MV-4-11 (cell line): ENCODE results near the gene PSMA7.
A peak's percentile ranks its signal among the peaks of the same experiment; 100 is the strongest.
"Not testable (repeated sequence)": the region's sequence is repeated elsewhere in the genome, so short reads cannot be mapped to it uniquely, and the experiment has no call there.

Experiments used
- DNase-seq: peaks from one replicate; lab custom pipeline; 2025; lab: John Stamatoyannopoulos, UW

PSMA7 gene

DNA sequence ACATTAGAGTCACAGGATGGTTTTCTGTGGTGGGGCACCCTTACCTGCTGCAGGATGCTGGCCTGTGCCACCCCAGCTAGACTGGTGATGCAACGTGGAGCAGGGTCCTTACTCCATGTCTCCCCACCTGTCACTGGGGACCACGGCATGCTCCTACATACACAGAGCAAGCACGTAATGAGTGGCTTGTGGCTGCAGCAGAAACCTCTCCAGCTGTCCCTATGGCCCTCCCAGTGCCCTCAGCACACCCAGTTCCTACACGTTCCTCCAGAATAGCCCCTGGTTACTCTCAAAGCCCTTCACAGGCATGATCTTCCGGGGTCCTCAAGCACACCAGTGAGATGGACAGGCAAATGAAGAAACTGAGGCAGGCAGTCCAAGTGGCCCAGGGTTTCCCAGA, 24.1 kb downstream of the PSMA7 start:
- no peak for DNase-seq

DNA sequence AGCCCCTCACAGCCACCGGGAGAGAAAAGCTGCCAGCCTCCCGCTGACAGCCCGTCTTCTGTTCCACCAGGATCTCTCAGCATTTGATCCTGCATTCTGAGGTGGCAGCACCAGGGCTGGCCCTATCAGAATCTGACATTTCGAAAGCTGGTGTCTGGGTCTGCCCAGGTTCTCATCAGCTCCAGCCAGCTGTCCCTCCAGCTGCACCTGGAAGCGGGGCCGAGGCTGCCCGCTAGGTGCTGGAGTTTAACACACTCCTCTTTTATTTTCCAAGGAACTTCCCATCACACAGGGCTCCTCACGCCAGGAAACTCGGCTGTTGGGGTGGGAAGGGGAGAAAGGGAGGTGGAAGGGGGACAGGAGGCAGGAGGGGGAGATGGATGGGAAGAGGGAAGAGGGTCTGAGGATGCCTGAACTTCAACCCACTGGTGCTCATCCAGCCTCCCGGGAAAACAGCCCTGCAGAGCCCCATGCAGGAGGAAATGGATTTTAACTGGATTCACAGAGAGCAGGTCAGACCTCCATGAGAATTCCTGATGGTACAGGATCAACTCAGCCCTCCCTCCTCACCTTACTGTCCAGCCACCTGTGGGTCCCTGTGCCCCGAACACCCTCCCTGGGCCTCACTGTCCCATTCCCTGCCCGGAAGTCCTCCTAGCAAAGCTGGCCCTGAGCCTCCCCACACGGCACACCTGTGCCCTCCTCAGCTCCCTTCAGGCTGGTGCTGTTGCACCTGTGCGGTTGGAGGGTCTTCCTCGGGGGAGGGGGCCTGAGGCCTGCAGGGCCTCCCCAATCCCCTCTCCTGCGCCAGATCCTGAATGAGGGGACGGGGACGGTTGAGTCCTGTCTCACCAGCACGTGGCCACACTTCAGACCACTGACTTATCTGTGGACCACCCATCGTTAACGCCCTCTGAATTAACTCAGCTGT, 24.8 kb downstream of the PSMA7 start:
- no peak for DNase-seq

DNA sequence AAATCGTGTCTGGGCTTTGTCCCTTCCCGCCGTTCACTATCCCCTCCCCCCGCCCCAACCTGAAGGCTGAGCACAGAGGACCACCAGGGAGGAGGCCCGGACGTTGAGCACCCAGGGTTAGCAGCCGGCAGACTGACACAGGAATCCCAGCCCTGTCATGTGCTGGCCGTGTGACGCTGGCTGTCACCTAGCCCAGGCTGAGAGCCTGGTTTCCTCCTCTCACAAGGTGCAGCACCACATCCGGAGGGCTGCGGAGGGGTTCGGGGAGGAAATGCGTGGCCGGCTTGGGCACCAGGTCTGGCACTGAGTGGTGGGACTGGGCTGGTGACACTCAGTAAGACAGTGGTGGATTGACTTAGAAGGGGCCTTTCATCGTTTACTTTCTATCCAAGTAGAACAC, 25.5 kb downstream of the PSMA7 start:
- DNase-seq: no peak

DNA sequence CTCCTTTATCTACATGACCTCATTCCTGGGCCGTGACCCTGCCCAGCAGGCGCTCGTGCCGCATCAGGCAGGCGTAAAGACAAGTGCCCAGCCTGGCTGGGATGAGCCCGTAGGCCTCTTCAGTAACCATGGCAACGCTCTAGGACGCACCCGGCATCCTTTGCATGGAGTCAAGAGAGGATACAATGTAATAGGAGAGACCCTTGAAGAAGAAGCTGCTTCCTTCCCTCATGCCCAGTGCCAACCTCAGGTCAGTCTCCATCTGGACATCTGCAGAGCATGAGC, 25.9 kb downstream of the PSMA7 start:
- DNase-seq: no peak

DNA sequence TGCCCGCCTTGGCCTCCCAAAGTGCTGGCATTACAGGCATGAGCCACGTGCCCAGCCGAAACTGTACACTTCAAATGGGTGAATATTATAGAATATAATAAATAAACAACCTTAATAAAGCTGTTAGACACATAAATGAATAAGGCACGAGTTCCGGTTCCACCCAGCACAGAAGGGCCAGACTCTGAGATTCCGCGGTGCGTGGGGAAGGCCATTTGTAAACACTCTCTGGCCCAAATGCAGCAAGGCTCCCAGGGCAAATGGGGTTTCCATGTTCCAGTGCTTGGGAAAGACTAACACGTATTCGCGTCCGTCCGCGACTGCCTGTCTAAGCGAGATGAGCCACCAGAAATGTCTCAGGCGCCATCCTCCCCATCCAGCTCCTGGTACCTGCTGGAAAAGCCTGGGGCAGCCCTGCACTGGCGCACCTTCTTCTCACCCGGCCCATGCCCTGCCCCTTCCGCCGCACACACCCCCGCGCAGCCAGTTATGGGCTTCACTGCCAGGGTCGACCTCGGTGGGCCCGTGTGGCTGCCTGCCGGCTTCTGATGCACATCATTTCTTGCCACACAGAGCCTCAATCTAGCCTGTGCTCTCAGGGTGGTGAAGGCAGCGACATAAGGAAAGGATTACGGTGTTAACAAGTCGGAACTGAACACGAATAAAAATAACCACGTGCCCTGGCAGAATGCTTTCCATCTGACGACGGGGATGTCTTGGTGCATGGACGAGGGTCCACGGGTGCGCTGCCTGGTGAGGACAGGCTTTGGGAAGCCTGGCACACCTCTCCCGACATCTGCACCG, 26.4 kb downstream of the PSMA7 start:
- no peak for DNase-seq

DNA sequence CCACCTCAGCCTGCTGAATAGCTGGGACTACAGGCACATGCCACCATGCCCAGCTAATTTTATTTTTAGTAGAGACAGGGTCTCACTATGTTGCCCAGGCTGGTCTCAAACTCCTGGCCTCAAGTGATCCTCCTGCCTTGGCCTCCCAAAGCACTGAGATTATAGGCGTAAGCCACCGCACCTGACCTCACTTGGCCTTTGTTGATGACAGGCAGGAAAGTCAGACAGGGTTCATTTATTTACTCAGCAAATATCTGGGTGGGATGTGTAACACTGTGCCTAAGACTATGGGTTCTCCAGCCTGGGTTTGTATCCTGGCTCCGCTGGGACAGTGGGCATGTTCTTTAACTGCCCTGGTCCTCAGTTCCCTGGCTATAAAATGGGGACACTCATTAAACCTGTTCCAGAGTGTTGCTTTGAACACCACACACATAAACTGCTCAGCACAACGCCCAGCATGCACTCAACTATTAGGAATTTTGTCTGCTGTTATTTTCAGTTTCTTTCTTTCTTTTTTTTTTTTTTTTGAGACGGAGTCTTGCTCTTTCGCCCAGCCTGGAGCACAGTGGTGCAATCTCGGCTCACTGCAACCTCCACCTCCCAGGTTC, 27.3 kb downstream of the PSMA7 start:
- DNase-seq: not testable (repeated sequence)

DNA sequence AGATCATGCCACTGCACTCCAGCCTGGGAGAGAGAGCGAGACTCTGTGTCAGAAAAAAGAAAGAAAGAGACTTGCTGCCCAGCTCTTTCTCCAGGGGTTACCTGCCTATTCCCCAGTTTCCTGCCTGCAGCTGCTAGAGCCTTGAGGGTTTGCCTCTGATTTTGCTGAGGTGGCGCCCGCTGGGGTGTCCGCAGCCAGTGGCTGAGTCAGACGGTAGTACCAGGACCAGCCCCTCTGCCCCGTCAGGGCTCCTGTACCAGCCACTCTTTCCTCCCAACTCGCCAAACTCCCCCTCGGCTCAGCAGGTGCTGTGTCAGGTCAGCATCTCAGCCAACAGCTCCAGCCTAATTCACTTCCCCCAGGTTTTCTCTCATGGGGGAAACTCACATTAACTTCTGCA, 28.3 kb downstream of the PSMA7 start:
- no peak for DNase-seq

DNA sequence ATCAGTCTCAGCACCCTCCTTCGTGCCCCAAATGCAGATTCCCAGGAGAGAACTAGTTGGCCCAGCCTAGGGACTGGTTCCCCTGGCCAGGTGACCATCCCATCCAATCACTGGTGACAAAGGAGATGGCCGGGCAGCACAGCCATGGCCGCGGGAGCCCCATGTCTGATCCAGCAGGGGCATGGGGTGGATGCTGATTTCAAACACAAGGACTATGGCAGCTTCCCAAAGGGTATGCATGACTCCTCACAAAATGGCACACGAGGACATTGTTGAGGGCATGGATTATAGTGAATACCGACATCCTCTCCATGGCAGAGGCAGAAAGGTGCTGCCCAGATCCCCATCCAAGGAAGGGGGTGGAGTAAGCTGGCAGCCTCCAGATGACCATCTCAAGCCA, 30.8 kb downstream of the PSMA7 start:
- no peak for DNase-seq

DNA sequence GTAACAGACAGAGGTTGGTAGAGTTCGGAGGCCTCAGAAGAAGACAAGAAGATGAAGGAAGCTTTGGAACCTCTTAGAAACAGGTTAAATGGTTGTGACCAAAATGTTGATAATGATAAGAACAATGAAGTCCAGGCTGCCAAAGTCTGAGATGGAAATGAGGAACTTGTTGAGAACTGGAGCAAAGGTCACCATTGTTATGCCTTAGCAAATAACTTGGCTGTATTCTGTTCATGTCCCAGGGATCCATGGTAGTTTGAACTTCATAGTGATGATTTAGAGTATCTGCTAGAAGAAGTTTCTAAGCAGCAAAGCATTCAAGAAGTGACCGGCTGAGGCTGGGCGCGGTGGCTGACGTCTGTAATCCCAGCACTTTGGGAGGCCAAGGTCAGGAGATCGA, 32.0 kb downstream of the PSMA7 start:
- peak; percentile 41 for DNase-seq

DNA sequence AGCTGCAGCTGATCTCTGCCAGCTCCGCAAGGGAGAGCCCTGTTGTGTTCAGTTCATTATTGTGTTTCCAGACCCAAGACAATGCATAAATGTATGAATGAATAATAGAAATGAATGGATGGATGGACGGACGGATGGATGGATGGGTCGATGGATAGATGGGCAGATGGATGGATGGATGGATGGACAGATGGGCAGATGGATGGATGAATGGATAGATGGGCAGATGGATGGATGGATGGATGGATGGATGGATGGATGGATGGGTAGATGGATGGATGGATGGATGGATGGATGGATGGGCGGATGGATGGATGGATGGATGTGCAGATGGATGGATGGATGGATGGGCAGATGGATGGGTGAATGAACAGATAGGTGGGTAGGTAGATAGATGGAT, 37.6 kb downstream of the PSMA7 start:
- DNase-seq: no peak

DNA sequence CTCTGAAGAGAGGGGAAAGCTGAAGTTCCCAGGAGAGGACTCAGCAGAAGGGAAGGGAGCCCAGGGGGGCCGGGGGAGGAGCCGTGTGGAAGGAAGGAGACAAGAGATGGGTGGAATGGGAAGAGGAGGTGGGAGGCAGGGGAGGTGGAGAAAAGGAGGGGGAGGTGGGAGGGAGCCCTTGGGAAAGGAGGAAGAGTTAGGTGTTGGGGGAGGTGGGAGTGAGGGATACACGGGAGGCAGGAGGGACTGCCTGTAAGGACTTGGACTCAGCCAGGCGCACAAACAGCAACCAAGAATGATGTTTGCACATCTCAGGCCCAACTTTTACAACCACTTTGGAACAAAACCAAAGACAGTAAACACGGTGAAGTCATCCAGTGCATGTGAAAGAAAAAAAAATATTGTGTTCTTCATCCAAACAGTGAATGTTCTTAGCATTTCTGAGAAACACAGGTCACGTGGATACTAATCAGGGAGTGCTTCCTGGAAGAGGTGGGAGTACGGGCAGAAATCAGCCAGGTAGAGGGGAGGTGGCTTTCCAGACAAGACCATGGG, 38.3 kb downstream of the PSMA7 start:
- no peak for DNase-seq

DNA sequence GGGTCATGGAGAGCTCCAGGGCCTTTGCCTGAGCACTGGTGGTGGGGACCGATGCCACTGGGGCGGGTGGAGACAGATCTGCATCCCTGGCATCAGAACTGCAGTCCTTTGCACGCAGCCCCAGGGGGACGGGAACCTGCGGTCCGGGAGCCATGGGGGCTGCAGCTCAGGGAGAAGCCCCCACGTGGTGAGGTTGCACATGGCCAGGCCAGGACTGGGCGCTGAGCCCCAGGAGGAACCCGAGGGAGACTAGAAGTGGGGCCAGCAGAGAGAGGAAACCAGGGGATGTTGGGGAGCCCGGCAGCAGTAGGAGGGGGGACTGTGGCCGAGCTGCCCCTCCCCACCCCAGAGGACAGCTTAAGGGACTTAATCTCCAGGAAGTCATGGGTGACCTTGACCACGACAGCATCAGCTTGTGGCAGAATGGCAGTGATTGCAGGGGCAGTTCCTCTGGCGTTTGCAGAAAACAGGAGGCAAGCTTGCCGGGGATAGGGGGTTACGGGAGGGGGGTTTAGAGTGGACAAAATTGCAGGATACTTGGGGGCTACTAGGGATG, 38.9 kb downstream of the PSMA7 start:
- DNase-seq: no peak

DNA sequence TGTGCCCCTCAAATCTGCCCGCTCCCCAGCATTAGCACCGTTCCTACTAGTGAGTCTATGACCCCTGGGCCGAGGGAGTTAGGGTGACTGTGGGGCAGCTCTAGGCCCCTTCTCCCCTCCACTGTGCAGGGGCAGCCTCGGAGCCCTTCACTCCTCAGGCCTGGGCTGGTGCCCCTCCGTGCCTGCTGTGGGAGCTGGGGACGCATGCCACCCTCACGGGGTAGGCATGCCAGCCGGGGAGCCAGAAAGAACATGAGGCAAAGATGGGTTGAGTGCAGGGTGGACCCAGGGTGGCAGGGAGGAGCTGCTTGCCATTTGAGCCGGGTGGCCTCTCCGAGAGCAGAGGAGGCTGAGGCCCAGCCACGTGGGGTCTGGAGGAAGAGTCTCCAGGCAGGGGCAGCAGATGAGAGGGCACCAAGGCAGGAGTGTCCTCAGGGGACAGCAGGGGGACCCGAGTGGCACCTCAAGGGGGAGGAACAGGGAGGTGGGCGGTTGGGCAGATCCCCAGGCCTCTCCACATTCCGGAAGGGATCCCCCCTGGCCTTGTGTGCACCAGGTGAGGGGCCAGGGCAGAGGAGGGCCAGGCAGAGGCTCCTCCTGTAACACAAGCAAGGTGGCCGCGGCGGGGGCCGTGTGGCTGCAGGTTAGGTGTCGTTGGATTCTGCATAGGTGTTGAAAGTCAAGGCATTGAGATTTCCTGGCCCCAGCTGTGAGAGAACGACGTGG, 39.5 kb downstream of the PSMA7 start:
- DNase-seq: no peak

DNA sequence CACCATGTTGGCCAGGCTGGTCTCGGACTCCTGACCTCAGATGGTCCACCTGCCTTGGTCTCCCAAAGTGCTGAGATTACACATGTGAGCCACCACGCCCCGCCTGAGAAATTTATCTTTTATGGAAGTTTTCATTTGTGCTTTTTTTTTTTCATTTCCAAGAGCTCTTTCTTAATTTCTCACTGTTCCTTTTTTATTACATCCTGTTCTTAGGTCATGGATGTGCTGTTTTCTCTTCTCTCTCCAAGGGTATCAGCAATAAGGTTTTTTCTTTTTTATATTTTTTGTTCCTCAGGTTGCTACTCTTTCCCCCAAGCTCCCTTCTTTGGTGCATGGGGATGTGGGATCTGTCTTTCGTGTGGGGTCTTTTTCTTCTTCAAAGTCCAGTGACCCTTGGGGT, 42.1 kb downstream of the PSMA7 start:
- no peak for DNase-seq

DNA sequence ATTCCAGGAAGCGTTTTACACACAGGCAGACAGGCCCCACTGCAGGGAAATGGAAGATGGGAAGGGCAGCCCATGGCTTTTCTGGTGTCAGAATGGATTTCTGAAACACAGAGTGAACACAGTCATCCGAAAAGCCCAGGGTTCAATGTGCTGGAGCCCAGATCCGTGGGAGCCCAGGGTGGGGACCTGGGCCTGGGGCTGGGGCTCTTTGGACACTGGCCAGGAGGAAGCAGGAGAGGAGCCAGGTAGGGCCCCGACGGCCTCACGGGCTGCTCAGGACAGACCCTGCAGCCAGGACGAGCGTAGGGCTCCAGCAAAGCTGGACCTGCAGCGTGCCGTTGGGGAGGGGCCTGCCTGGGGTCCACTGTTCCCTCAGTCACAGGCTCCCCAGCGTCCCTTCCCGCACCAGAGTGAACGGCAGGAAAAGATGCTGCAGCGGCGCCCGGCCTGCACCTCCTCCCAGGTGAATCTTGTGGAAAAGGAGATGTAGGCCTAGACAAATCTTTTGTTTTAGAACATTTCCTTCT, 45.2 kb downstream of the PSMA7 start:
- DNase-seq: no peak

DNA sequence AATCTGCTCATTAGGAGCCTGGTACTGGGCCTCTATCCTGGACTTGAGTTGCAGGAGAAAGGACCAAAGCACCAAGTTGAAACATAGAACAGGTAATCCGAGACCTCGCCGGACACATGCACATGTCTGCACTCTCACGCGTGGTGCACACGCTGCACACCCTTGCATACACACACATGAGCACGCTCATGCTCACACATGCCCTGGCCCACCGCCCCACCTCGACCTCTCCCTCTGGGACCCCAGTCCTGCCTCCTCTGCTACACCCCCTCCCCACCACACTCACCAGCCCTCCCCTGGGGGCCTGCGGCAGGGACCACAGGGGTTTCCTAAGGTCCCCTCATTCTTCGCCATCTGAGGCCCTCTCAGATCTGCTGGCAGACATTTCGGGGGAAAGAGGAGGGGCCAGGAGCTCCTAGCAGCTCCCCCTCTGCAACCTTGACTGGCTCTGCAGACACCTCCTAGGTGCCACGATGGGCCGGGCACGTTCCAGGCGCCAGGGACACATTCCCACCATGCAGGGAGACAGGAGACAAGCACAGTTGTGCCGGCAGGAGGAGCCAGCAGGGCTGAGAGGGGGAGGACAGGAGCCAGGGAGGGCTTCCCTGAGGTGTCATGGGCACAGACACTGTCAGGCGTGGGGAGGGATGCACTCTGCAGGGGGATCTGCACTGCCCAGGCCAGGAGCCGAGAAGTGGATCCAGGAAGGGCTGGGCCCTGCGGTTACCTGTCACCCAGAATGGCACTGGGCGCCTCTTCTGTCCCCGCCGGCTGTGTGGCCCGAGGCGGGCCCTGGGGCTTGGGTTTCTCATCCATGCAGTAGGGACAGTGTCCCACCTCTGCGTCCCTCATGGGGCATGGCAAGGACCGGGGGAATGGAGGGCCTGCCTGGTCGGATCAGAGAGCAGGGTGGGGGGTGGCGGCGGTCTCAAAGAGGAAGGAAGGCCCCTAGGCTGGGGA, 46.5 kb downstream of the PSMA7 start:
- DNase-seq: no peak

DNA sequence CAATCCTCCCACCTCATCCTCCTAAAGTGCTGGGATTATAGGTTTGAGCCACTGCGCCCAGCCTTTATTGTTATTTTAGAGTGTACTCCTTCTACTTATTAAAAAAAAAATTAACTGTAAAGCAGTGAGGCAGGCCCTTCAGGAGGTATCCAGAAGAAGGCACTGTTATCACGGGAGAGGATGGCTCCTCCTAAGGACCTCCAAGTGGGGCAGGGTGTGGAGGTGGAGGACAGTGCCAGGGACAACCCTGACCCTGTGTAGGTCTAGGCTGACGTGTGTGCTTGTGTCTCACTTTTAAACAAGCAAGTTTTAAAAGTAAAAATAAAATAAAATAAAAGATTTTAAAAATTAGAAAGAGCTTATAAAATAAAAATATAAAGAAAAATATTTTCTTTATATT, 53.8 kb downstream of the PSMA7 start:
- no peak for DNase-seq

DNA sequence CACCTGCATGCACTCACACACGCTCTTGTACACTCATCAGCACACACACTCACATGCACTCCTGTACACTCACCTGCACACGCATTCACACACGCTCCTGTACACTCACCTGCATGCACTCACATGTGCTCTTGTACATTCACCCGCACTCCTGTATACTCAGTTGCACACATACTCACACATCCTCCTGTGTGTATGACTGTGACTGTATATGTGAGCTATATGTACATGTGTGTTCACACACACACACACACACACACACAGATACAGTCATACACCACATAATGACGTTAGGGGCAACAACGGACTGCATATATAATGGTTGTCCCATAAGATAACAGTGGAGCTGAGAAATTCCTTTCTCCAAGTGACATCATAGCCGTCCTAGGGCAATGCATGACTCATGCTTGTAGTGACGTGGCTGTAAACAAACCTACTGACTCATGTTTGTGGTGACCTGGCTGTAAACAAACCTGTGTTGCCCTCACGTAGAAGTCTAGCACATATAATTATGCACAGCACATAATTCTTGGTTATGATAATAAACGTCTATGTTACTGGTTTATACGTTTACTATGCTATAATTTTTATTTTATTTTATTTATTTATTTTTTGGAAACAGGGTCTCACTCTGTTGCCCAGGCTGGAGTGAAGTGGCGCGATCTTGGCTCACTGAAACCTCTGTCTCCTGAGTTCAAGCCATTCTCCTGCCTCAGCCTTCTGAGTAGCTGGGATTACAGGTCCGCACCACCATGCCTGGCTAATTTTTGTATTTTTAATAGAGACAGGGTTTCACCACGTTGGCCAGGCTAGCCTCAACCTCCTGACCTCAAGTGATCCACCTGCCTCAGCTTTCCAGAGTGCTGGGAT, 54.7 kb downstream of the PSMA7 start:
- DNase-seq: peak; percentile 30

DNA sequence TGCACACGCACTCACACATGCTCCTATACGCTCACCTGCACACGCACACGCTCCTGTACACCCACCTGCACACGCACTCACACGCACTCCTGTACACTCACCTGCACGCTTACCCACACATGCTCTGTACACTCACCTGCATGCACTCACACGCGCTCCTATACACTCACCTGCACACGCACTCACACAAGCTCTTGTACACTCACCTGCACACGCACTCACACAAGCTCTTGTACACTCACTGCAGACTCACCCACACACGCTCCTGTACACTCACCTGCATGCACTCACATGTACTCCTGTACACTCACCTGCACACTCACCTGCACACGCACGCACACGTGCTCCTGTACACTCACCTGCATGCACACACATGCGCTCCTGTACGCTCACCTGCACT, 55.6 kb downstream of the PSMA7 start:
- no peak for DNase-seq
